HG02571 (cell line): ENCODE measurements around the gene ZNF701.

Experiments
- ATAC-seq: cut with Tn5 transposase; IDR thresholded peaks from one replicate; pipeline ENCODE4 v1.9.1; 2021; ENCODE audit warnings: mild to moderate bottlenecking, moderate library complexity; ENCODE audit not compliant: unreplicated experiment

ZNF701 gene

DNA sequence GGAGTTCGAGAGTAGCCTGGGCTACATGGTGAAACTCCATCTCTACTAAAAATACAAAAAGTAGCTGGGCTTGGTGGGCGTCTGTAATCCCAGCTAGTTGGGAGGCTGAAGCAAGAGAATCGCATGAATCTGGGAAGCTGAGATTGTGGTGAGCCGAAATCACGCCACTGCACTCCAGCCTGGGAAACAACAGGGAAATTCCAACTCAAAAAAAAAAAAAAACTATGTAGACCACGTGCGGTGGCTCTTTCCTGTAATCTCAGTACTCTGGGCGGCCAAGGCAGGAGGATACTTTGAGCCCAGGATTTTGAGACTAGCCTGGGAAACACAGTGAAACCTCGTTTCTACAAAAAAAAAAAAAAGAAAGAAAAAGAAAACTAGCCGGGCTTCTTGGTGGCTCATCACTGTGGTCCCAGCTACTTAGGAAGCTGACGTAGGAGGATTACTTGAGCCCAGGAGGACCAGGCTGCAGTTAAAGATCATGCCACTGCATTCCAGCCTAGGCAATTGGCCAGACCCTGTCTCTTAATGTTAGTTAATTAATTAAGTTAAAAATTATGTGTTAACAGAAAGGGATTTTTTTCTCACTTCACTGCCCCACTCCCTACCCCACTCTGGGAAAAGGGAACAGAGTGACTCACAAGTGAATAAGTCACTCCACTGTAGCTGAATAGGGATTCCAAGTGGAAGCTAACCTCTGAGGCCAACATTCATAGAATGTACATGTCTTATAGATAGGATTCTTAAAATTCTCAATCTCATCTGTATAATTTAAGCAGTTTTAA is 65.9 kb downstream of the ZNF701 start:
- ATAC-seq = no peak
